DMS 273 (cell line): ENCODE measurements around the gene LLGL2.
"Not testable (repeated sequence)": the region's sequence is repeated elsewhere in the genome, so short reads cannot be mapped to it uniquely, and the experiment has no call there.

Experiments
- DNase-seq: peaks from one replicate; lab custom pipeline; 2025; ENCODE audit not compliant: unreplicated experiment; lab: John Stamatoyannopoulos, UW

The LLGL2 gene

GRCh38 chr17:75589919-75590303 lies 64.4 kb downstream of the LLGL2 start:
- peak; percentile 64 for DNase-seq

GRCh38 chr17:75590314-75590761 lies 64.8 kb downstream of the LLGL2 start:
- no peak for DNase-seq

GRCh38 chr17:75590849-75591721 lies 65.6 kb downstream of the LLGL2 start:
- no peak for DNase-seq

- no peak for DNase-seq
These were observed 66.3 kb downstream of the LLGL2 start for GRCh38 chr17:75591722-75592302.

DNA sequence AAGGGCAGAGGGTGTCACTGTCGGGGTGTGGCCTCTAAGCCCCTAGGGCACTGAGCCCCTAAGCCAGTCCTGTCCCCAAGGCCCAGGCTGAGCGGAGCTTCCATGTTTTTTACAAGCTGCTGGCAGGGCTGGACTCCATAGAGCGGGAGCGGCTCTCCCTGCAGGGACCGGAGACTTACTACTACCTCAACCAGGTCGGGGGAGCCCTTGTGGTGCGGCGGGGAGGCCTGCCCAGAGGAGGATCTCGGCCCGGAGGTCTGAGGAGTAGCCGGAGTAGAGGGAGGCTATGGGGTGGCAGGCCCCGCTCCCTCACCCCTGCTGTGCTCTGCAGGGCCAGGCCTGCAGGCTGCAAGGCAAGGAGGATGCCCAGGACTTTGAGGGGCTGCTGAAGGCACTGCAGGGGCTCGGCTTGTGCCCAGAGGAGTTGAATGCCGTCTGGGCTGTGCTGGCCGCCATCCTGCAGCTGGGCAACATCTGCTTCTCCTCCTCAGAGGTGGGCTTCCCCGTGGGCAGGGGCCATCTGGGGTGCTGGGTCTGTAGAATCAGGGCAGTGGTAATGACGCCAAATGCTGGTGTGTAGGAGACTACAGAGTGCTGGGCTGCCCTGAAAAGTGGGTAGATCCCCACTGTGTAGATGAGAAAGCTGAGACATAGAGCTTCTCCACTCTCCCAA lies 67.0 kb downstream of the LLGL2 start:
- no peak for DNase-seq

- not testable (repeated sequence) for DNase-seq
These were observed 67.9 kb downstream of the LLGL2 start for GRCh38 chr17:75593430-75593829.

- DNase-seq, result peak; percentile 70
These were observed 69.2 kb downstream of the LLGL2 start for GRCh38 chr17:75594499-75595283.

DNA sequence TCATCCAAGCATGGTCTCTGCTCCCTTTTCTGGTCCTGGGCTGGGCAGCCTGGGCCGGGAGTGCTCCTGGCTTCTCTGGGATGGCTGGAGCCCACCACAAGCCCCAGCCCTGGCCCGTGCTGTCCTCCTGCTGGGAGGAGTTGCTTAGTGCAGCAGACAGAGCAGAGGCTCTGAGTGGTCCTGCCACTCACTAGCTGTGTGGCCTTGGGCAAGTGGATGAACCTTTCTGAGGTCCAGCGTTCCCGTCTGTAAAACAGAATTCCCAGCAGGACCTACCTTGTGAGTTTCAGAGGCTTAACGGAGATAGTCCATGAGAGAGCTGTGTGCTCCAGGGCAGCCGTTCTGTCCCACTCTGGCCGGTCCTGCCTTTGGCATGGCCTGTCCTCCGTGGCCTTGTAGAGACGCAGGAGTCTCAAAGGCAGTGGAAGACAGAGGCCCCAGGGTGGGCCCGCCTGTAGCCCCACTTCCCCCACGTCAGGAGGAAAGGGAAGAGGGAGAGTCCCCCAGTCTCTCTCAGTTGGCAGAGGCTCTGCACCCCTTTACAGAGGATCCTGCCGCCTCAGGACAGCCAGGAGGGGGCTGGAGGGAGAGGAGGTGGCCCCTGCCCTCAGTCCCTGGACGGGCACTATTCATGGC lies 69.9 kb downstream of the LLGL2 start:
- DNase-seq, result no peak

DNA sequence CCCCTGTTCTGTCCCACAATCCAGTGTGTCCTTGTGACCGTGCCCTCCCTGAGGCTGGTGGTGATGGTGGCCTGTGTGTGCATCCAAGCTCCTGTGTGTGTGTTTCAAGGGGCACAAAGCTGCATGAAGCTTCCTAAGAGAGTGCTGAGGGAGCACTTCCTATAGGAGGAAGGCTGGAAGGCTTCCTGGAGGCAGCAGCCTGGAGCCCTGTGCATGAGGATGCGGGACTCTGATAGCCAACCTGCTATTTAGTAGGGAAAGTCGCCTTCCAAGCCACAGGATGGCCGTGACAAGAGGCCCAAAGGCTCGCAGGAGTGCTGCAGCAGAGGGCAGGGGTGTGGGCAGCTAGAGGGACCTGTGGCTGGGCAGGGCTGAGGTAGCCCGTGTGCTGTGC lies 70.4 kb downstream of the LLGL2 start:
- DNase-seq, result no peak

DNA sequence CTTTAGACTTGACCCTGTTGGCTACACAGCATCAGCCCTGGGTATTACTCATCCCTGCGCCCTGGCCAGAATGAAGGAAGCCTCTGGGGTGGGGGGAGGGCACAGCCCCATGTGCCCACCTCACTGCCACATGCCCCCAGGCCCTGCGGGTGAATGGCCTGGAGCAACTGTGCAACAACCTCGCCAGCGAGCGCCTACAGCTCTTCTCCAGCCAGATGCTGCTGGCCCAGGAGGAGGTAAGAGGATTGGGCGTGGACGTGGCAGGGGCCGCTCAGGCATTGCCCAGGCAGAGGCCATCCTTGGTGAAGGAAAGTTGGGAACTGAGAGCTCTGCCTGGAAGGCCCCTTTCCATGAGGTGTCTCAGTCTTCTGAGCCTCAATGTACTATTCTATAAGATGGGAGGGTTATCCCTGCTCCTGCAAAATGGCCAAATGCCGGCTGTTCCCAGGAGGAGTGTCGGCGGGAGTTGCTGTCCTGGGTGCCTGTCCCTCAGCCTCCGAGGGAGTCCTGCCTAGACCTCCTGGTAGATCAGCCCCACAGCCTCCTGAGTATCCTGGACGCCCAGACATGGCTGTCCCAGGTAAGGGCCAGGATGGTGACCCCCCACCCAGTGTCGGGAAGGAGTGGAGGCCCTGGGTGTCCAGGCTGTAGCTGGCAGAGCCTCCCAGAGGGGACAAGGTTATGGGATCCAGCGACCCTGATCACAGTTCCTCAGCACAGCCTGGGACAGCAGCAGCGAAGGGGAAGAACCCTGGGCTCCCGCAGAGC lies 71.0 kb downstream of the LLGL2 start:
- no peak for DNase-seq

DNA sequence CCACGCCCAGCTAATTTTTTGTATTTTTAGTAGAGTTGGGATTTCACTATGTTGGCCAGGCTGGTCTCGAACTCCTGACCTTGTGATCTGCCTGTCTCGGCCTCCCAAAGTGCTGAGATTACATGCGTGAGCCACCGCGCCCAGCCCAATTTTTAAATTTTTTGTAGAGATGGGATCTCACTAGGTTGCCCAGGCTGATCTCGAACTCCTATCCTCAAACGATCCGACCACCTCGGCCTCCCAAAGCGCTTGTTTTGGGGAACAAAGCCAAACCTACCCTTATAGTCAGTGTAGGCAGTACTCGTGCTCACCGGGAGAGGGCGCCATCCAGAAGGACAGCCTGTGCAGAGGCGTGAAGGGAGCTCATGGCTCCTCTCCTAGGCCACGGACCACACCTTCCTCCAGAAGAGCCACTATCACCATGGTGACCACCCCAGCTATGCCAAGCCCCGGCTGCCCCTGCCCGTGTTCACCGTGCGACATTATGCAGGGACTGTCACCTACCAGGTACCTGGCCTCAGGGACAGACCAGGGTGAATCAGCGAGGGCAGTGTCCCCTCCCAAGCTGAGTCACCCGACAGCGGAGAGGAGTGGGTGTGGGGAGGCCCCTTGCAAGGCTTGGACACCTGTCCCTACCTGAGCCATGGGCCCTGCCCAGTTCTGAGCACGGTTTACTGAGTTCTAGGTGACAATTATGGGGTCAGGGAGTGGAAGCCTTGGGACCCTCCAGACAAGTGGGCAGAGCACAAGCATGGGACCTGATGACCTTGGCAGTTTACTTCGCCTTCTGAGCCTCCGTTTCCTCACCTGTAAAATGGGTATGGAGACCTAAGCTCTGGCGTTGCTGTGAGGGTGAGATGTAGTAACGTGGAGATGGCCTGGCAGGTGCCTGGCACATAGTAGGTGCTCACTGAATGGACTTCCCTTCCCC lies 75.8 kb downstream of the LLGL2 start:
- peak; percentile 88 for DNase-seq

GRCh38 chr17:75602644-75603043 lies 77.1 kb downstream of the LLGL2 start:
- no peak for DNase-seq

DNA sequence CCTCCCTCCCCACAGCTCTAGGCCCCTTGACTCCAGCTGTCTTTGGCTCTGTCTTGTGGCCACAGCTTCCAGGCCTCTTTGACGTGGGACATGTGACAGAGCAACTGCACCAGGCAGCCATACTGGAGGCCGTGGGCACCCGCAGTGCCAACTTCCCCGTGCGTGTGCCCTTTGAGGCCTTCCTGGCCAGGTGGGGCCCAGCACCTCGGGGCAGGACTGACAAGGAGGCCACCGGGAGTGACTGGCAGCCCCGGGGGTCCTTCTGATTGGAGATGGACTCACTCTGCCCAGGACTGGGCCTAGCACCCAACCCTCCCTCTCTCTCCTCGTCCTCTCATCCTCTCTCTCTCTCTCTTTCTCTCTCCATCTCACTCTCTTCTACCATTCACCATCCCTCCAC lies 77.6 kb downstream of the LLGL2 start:
- DNase-seq, result no peak

- no peak for DNase-seq
These were observed 78.7 kb downstream of the LLGL2 start for GRCh38 chr17:75604034-75604695.

- DNase-seq, result no peak
These were observed 80.3 kb downstream of the LLGL2 start for GRCh38 chr17:75605790-75606189.

GRCh38 chr17:75607086-75607485 lies 81.6 kb downstream of the LLGL2 start:
- DNase-seq, result no peak

DNA sequence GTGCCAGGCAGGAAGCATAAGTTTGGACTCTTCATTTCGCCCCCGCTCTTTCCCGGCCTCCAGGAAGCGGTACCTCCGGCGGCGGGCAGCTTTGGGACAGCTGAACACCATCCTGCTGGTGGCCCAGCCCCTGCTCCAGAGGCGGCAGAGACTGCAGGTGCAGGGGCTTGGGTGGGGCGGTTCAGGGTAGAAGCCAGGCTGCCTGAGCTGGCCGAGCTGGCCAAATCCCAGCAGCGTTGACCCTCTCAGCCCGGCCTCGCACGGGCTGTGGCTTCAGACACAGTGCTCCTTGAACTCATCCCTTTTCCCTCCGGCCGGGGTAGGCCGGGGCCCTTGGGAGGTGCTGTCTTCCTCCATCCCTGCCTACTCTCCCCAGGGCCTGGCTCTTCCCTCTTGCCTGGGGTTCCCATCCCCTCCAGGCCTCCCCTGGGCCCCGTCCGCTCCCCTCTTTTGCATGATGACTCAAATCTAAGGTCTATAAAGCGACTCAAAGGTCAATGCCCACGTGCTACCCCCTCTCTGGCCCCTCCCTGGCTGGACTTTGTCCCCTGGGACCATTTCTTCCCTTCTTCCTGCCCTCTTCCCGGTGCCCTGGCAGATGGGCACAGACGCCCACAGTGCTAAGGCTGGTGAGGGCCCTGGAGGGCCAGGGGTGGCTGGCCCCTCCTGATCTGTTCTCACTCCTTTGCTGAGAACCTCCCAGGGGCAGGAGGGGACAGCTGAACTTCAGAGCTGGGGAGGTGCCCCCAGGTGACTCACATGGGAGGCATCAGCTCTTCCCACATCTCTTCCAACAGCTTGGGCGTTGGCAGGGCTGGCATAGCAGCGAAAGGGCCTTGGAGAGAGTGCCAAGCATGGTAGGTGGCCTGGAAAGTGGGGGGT lies 84.8 kb downstream of the LLGL2 start:
- DNase-seq, result no peak
